ENCODE measurements around the gene CNTNAP2. TPM values are rescaled to one million over a fixed set of nuclear protein-coding genes. Genes with fewer than 3 reads are reported as not detected.

Gene CNTNAP2
- total RNA-seq, 1 experiment from 2014 or later = 0.03 TPM

GRCh38 chr7:146129296-146129695 lies 12.7 kb downstream of the CNTNAP2 start:
- ATAC-seq (no peak), DNase-seq (ENCODE audit: low read depth, low spot score) (no peak)
- CTCF ChIA-PET = no interaction called here
- Histone ChIP-seq H3K9me3 (ENCODE audit: control insufficient read depth, insufficient read depth, low read depth, low read length) (no peaks in the 10 kb centered on the region), H3K27me3 (ENCODE audit: control insufficient read depth, insufficient read depth, low read length) (no peaks in the 10 kb centered on the region), H3K27ac (ENCODE audit: low read length) (no peak overlapping the region), H3K4me3 (ENCODE audit: low read depth in 2 of 2, low read length in 2 of 2) (no peak overlapping the region), H3K4me1 (ENCODE audit: control insufficient read depth, insufficient read depth, low read length) (no peaks in the 10 kb centered on the region), H3K36me3 (ENCODE audit: control insufficient read depth, insufficient read depth, low read length) (no peaks in the 10 kb centered on the region)
- no TSS peak for BruUV-seq (replicated peaks)
- POLR2A ChIA-PET = no interaction called here
- in situ Hi-C loops (cut with HindIII; ENCODE audit: low pct_unique_long_range_greater_than_20kb, low sequenced_read_pairs) = no loop called here
- TF ChIP-seq, protein P1, sequence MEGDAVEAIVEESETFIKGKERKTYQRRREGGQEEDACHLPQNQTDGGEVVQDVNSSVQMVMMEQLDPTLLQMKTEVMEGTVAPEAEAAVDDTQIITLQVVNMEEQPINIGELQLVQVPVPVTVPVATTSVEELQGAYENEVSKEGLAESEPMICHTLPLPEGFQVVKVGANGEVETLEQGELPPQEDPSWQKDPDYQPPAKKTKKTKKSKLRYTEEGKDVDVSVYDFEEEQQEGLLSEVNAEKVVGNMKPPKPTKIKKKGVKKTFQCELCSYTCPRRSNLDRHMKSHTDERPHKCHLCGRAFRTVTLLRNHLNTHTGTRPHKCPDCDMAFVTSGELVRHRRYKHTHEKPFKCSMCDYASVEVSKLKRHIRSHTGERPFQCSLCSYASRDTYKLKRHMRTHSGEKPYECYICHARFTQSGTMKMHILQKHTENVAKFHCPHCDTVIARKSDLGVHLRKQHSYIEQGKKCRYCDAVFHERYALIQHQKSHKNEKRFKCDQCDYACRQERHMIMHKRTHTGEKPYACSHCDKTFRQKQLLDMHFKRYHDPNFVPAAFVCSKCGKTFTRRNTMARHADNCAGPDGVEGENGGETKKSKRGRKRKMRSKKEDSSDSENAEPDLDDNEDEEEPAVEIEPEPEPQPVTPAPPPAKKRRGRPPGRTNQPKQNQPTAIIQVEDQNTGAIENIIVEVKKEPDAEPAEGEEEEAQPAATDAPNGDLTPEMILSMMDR (IDR thresholded peaks at IDR 0.05) = no peak; the same call in 1 of the 2 replicates
- TF ChIP-seq TCF7L2 (IDR thresholded peaks at IDR 0.05; ENCODE audit: low read depth, low read length) (no peak), SIN3A (IDR thresholded peaks at IDR 0.05; ENCODE audit: borderline replicate concordance, insufficient read depth, low read depth, low read length) (no peak), POLR2AphosphoS5 (IDR thresholded peaks at IDR 0.05; ENCODE audit: low read depth, low read length) (no peak)
- TF ChIP-seq, protein P2, sequence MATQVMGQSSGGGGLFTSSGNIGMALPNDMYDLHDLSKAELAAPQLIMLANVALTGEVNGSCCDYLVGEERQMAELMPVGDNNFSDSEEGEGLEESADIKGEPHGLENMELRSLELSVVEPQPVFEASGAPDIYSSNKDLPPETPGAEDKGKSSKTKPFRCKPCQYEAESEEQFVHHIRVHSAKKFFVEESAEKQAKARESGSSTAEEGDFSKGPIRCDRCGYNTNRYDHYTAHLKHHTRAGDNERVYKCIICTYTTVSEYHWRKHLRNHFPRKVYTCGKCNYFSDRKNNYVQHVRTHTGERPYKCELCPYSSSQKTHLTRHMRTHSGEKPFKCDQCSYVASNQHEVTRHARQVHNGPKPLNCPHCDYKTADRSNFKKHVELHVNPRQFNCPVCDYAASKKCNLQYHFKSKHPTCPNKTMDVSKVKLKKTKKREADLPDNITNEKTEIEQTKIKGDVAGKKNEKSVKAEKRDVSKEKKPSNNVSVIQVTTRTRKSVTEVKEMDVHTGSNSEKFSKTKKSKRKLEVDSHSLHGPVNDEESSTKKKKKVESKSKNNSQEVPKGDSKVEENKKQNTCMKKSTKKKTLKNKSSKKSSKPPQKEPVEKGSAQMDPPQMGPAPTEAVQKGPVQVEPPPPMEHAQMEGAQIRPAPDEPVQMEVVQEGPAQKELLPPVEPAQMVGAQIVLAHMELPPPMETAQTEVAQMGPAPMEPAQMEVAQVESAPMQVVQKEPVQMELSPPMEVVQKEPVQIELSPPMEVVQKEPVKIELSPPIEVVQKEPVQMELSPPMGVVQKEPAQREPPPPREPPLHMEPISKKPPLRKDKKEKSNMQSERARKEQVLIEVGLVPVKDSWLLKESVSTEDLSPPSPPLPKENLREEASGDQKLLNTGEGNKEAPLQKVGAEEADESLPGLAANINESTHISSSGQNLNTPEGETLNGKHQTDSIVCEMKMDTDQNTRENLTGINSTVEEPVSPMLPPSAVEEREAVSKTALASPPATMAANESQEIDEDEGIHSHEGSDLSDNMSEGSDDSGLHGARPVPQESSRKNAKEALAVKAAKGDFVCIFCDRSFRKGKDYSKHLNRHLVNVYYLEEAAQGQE (IDR thresholded peaks at IDR 0.05; ENCODE audit: insufficient read depth in 1 of 2, low read depth in 2 of 2, low read length in 1 of 2) = no peak
- intact Hi-C loops (cut with micrococcal nuclease; ENCODE audit: unreplicated experiment) = no loop called here

- Histone ChIP-seq H3K9me3 (ENCODE audit: control insufficient read depth, insufficient read depth, low read depth, low read length) (no peaks in the 10 kb centered on the region), H3K4me3 (ENCODE audit: low read depth in 2 of 2, low read length in 2 of 2) (no peak overlapping the region), H3K27me3 (ENCODE audit: control insufficient read depth, insufficient read depth, low read length) (no peaks in the 10 kb centered on the region), H3K4me1 (ENCODE audit: control insufficient read depth, insufficient read depth, low read length) (no peaks in the 10 kb centered on the region), H3K36me3 (ENCODE audit: control insufficient read depth, insufficient read depth, low read length) (no peaks in the 10 kb centered on the region), H3K27ac (ENCODE audit: low read length) (no peak overlapping the region)
- in situ Hi-C loops (cut with HindIII; ENCODE audit: low pct_unique_long_range_greater_than_20kb, low sequenced_read_pairs) (no loop called here), intact Hi-C loops (cut with micrococcal nuclease; ENCODE audit: unreplicated experiment) (no loop called here)
- no peak for TF ChIP-seq TCF7L2 (IDR thresholded peaks at IDR 0.05; ENCODE audit: low read depth, low read length)
- no peak for TF ChIP-seq POLR2AphosphoS5 (IDR thresholded peaks at IDR 0.05; ENCODE audit: low read depth, low read length)
- TF ChIP-seq, protein P2 (IDR thresholded peaks at IDR 0.05; ENCODE audit: insufficient read depth in 1 of 2, low read depth in 2 of 2, low read length in 1 of 2) = no peak
- no peak for TF ChIP-seq SIN3A (IDR thresholded peaks at IDR 0.05; ENCODE audit: borderline replicate concordance, insufficient read depth, low read depth, low read length)
- TF ChIP-seq, protein P1 (IDR thresholded peaks at IDR 0.05) = no peak
- ChIA-PET CTCF (no interaction called here), POLR2A (no interaction called here)
- ATAC-seq (no peak), DNase-seq (ENCODE audit: low read depth, low spot score) (no peak)
- no TSS peak for BruUV-seq (replicated peaks)
Observed at GRCh38 chr7:146129997-146130396, 13.4 kb downstream of the CNTNAP2 start.
